Activated naive CD8-positive, alpha-beta T cell treated with anti-CD3 and anti-CD28 coated beads, Interleukin-2, amount 50 U/mL, for 16 hours (primary cell): Measurements from ENCODE around the gene GLB1L2.

Source experiments
- DNase-seq: peaks from one replicate; pipeline ENCODE4 v3.0.0-alpha.2; 2020; ENCODE audit warnings: low read depth, low spot score

The GLB1L2 gene

DNA sequence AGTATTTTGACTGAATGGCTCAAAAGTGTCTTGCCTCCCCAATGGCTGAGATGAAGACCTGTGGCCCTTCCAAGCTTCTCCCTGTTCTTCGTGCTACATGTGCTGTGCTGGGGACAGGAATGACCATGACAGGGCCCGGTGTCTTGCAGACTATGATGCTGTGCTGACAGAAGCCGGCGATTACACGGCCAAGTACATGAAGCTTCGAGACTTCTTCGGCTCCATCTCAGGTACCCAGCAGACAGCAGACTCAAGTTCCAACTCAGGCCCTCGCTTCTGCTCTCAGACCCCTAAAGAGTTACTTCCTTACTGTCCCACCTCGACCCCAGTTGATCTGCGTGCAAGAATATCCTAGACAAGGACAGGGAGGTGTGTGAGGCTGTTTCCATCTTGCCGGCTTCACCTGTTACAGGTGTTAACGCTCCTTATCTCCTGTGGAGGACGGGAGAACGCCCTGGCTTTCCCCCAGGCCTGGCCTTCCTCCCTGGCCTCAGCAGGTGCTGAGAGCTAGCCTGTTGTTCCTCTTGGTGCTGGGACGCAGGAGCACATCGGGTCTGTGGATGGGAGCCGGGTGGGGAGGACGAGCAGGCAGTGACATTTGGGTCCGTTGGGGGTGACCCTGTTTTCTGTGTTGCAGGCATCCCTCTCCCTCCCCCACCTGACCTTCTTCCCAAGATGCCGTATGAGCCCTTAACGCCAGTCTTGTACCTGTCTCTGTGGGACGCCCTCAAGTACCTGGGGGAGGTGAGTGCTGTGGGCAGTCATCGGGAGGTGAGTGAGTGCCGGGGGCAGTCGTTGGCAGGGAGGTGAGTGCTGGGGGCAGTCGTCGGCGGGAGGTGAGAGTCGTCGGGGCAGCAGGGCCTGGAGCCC lies 38.1 kb downstream of the GLB1L2 start:
- DNase-seq: no peak

DNA sequence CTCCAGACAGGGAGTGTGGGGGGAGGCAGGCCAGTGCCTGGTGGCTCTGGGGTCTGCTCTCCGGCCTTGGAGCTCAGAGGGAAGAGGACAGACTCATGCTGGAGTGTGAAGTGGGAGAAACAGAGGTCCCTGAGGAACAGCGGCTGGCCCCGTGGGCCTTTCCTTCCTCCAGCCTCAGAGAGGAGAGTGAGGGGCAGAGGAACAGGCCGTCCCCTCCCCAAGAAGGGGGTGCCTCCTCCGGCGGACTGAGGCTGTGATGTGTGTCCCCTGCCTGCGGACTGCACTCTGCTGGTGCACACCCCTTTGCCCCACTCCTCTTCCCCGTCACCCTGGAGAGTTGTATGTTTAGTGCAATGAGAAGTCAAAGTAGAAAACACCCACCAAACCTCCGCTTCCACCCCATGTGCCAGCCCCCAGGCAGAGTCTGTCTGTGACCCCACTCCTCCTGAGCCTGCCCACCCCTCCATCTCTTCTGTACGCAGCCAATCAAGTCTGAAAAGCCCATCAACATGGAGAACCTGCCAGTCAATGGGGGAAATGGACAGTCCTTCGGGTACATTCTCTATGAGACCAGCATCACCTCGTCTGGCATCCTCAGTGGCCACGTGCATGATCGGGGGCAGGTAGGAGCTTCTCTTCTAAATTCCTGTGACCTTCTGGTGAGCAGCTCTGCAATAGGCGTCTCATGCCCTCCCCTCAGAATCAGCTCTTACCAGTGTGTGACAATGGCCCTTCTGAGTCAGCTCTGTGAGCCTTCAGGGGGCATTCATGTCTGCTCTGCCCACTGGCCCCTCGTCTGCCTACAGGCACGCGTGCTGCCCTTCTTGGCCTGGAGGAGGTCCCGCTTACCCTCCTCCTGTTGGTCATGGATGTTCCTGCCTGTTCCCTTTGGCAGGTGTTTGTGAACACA lies 39.0 kb downstream of the GLB1L2 start:
- DNase-seq: no peak

DNA sequence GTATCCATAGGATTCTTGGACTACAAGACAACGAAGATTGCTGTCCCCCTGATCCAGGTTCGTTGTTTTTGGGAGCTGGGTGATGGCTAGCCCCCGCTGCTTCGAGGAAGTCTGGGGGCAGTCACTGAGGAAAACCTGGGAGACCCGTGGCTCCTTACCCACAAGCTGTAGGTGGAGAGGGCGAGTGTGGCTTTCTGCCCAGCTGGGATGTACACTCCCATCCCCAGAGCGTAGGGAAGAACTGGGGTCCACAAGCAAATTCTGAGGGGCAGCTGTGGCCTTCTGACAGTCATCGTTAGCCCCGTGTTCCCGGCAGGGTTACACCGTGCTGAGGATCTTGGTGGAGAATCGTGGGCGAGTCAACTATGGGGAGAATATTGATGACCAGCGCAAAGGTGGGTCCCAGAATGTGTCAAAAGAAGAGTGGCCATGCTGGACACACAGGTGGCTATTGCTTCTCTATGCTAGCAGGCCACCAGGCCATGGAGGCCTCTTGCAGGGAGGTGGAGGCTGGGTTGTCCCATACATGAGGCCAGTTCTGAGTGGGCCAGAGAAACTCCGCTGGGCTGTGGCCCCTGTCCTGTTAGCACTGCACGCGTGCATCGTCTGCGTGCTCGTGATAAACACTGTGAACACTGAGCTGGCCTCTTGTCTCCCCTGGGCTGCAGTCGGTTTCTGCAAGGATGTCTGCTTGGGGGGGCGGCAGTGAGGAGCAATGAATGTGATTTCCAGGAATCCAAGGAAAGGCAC lies 39.8 kb downstream of the GLB1L2 start:
- no peak for DNase-seq

DNA sequence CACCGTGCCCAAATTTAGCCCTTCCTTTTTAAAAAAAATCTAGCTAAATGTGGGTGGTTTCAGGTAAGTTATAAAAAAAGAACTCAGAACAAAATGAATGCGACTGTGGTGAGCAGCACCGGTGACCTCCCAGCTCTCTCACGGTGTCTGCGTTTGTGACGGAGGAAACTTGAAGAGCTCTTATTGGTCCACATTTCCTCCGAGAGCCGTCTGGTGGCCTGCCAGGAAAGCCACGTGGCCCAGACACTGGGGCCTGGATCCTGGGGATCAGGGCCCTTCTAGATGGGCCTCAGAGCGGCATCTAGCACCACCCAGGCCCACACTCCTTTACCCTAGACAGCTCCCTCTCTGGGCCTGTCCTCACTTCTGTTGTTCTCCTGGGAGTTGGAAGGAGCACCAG lies 40.7 kb downstream of the GLB1L2 start:
- no peak for DNase-seq

DNA sequence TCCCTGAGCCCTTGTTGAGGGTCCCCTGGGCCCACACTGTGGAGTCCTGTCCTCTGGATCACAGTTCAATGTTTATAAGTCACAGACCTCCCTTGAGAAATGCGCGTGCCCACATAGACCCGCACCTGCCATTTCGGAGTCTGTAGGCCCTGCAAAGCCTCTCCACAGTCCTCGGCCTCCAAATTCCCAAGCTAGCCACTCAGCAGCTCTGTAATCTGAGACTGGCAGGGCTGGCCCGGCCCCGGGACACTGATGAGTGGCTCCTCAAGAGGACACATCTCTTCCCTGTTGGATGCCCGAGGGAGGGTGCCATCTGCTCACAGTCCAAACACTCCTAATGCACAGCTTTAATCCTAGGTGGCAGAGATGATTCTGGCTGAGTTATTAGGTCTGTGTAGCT lies 41.2 kb downstream of the GLB1L2 start:
- no peak for DNase-seq

DNA sequence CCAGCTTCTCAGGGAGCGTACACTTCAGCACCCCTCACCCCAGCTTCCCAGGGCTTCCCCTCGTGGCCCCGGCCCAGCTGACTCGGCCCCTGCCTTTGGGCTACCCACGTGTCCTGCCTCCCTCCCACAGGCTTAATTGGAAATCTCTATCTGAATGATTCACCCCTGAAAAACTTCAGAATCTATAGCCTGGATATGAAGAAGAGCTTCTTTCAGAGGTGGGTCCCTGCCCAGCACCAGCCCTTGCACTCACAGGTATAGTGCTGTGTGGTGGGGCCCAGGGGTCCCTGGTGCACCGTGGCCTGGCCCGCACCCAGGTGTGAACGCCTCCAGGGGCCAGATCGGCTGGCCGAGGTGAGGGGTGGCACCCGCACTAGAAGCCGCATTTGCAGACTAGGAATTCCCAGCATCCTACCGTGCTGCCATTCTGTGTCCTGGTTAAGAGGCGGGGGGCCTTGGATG lies 41.8 kb downstream of the GLB1L2 start:
- DNase-seq: no peak

DNA sequence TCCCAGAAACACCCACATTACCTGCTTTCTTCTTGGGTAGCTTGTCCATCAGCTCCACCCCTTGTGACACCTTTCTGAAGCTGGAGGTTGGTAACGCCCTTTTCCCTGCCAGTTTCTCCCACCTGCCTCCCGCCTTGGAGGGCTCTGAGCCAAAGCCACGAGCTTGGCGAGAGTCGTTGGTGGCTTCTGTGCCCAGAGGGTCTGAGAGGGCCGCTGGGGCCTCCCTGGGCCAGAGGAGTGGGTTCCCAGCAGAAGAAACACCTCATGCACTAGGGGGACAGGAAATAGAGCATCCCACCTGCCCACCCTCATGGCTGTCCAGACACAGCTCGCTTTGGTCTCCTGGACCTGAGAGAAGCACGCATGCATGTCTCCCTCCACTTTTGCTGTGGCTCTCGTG lies 42.4 kb downstream of the GLB1L2 start:
- no peak for DNase-seq

DNA sequence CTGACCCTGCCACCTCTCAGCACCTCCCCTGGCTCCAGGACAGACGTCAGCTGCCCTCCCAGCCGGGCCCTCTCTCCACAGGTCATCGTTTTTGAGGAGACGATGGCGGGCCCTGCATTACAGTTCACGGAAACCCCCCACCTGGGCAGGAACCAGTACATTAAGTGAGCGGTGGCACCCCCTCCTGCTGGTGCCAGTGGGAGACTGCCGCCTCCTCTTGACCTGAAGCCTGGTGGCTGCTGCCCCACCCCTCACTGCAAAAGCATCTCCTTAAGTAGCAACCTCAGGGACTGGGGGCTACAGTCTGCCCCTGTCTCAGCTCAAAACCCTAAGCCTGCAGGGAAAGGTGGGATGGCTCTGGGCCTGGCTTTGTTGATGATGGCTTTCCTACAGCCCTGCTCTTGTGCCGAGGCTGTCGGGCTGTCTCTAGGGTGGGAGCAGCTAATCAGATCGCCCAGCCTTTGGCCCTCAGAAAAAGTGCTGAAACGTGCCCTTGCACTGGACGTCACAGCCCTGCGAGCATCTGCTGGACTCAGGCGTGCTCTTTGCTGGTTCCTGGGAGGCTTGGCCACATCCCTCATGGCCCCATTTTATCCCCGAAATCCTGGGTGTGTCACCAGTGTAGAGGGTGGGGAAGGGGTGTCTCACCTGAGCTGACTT lies 43.2 kb downstream of the GLB1L2 start:
- DNase-seq: no peak

DNA sequence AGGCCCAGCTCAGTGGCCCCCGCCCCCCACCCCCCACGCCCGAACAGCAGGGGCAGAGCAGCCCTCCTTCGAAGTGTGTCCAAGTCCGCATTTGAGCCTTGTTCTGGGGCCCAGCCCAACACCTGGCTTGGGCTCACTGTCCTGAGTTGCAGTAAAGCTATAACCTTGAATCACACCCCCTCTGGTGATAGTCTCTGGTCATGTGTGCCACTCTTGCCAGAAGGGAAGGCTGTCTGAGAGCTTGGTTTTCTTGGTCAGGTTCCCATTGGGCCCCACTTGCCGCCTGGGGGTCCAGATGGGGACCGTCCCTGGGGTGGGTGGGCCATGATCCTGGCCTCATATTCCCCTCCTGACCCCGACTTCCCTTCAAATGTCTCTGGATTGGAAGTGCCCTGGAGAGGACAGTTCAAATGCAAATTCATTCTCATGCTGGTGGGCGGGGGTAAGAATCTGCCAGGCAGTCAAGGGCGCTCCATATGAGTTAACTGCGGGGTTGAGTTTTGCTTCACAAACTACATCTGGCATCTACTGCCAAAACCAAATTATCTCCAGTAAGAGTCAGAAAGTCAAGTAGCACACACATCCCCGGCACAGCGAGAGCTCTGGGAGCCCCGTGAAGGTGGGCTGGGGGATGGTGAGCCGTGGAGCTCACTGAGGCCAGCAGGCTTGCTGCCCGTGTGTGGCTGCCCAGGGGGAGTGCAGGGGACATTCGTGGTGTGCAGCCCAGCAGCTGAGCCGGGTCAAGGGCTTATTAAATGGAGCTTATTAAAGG lies 44.5 kb downstream of the GLB1L2 start:
- no peak for DNase-seq

DNA sequence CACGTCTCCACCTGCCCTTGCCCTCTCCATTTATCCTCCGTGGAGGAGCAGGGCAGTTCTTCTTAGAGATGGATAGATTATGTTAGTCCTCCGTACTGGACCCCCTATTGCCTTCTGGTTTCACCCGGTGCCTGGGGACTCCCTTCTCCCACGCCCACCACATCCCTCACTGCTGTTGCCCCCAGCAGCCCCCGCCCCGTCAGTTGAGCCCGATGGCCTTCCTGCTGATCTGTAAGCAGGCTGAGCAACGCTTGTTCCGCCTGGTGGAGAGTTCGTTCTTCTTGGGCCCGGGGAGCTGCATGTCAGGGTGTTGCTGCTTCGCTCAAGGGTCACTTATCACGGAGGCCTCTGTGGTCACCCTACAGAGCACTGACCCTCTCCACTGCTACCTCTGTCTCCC lies 46.1 kb downstream of the GLB1L2 start:
- DNase-seq: no peak

DNA sequence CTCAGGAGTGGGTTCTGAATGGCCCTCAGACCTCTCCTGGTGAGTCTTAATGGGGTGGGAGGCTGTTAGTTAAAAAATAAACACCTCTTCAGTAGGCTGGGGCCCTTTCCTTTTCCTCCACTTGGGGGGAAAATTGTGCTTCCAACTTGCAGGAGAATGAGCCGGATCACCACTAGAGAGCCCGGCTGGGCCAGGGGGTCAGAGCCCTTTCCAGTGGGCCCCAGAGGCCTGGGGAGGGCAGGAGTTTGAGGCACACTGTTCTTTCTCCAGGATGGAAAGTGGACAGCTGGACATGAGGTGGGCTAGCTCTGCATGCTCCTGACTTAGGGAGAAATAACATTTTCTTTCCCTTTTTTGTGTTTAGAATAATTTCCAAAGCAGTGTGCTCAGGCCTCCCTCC lies 47.5 kb downstream of the GLB1L2 start:
- no peak for DNase-seq

DNA sequence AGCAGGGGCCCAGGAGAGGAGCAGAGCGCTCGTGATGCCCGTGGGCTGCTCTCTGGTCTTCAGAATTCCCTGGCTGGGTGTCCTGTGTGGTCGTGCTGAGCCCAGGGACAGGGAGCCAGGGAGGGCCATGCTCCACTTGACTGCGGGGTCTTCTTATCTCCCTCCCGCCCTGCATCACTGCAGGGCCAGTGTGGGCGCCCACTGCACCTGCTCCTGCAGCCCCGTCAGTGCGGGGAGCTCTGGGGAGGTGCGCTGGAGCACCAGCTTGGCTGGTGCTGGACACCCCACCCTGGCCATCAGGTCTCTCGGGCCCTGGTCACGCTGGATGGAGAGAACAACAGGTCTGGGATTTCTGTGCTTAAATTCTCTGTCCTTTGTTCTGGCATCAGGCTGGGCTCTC lies 48.4 kb downstream of the GLB1L2 start:
- no peak for DNase-seq

DNA sequence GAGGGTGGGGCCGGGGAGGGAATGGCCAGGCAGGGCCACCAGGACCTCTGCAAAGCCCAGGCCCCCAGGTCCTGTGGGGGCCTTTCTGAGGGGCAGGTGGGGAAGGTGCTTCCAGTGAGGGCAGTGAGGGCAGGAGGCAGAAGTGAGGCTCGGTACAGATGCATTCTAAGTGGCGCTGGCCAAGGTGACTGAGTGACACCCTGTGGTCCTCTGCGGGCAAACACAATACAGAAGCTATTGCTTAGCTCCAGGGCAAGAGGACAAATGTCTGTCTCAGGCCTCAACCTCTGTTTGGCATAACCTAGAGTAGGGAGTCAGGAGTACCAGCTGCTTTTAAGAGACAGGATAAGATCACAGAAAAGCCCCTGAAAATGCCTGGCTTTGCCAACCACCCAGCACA lies 49.0 kb downstream of the GLB1L2 start:
- no peak for DNase-seq

DNA sequence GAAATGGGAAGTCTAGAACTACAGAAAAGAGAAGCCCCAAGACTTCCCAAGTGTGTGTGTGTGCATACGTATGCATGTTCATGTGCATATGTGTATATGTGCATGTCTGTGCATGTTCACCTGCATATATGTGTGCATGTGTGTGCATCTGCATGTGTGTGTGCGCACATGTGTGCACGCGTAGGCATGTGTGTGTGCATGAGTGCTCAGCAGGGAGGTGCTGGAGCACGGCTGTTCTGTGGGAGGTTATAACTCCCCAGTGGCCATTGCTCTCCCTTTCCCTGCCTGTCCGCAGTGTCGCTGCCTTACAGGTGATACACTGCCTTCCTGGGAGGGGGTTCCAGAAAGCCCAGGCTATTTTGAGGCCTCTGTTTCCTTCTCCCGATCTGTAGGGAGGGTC lies 50.5 kb downstream of the GLB1L2 start:
- no peak for DNase-seq

DNA sequence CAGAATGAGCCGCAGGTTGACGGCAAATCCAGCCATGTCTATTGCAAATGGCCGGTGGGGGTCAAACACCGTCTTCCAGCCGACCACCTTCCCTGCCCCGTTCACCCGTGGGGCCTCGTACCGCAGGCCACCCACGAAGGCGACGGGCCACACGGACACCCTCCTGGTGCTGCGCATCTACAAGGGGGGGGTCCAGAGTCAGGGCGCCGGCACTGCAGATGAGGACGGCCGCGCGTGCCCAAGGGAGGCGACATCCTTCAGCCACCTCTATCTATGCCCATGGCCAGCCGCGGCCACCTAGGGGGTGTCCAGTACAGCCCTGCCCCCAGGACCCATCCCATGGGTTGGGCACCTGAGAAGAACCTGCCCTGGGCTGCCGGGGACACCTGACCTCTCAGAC lies 51.0 kb downstream of the GLB1L2 start:
- DNase-seq: no peak

DNA sequence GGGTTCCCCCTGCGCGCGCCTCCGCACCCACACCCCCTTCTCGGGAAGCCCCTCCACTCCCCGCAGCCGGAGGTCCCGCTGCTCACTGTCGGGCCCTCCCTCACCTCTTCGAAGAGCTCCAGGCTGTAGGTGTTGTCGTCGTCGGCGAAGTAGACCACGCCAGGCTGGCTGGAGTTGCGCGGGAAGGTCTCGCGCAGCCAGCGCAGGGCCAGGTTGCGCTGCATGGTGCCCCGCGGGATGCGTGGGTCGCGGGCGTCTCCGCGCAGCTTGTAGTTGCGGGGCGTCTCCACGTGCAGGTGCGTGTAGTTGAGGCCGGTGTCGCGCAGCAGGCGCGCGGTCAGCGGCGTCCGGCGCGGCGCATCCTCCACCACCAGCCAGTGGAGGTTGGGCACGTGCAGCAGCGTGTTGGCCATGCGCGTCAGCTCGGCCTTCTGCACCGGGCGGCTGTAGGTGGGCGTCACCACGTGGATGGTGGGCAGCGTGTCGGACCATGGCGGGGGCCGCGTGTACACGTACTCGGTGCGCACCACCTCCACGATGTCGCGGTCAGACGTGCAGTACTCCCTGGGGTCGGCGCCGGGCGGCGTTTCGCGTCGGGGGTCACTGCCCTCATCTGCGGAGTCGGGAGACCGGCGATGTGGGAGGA lies 51.9 kb downstream of the GLB1L2 start:
- DNase-seq: no peak

DNA sequence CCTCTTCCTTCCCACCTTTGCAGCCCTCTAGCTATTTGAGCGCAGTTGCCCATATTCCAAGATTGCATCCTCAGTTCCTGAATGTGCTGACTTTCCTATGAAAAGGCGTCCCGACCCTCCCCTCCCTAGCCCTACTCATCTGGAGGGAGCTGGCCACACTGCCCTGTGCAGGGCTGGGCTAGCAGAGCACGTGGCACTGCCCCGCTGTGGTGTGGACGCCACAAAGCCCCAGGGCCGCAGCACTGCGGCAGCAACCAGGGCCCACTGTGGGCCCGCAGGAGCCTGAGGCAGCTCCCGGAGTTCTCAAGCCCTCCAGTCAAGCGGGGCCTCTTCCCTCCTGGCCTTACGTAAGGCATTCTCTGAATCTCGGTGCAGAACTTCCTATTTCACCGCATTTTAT lies 52.6 kb downstream of the GLB1L2 start:
- DNase-seq: no peak

DNA sequence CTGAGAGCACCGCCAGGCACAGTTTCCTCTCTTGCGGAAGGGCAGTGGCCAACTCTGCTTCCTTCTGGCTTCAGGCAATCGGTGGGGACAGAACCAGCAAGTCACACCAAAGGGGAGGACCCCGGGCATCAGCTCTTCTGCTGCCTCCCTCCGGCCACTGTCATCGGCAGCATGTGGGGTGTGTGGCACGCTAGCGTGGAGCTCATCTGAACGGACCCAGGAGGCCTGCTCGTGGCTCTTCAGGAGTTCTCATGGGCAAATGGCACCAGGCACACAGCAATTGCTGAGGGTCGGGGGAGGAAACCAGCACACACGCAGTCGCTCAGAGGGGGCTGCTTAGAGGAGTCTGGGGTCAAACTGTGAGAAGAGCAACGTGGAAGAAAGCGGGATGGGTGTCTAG lies 53.4 kb downstream of the GLB1L2 start:
- DNase-seq: no peak

DNA sequence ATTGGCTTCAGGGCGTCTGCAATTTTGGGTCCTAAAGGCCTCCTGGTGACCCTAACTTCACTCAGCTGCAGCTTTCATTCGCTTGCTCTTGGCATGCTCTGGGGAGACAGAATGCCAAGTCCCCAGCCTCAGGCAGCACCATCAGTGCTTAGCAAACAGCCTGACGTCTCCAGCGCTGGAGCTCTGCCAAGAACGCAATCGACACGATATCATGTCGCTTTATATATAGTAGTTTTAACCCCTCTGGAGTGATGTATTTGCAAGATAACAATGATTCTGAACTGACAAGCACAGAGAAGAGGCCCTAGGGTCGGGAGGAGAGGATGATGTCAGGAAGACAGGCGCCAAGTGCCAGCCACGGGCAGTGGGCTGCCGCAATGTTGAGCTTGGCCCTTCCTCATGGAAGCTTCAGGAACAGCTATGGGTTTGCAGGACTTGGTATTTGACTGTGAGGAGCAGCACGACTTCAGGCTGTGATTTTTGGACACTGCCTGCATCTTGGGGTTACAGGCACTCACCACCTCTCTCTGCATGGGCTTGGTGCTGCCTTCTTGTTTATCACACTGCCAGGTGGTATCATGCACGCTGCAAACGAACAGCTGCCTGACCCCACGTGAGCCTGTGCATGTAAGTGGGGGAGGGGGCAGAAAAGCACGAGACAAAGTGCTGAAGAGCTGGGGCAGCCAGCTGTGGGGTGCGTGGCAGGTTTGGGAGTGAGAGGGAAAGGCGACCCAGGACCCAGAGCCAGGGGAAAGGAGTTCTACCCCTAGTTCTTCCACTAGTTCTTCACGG lies 54.2 kb downstream of the GLB1L2 start:
- no peak for DNase-seq
